CD4-positive, CD25-positive, alpha-beta regulatory T cell (primary cell): Measurements from ENCODE around the gene LHB. TPM values are rescaled to one million over a fixed set of nuclear protein-coding genes. Genes with fewer than 3 reads are reported as not detected.
"Not testable (repeated sequence)": the region's sequence is repeated elsewhere in the genome, so short reads cannot be mapped to it uniquely, and the experiment has no call there.

Experiments
- ATAC-seq, 2 donors: fragments of 150-1000 bp; cut with Tn5 transposase; one replicate each; pipeline ENCODE4 v1.10.0; 2021; ENCODE audit warnings: low read depth in 2 of 2, moderate number of reproducible peaks in 2 of 2, moderate library complexity in 1 of 2
- DNase-seq, 3 donors: peaks; one replicate each; pipeline versions ENCODE4 v3.0.0 to v3.0.0-alpha.2; 2012 to 2022; ENCODE audit warnings: mixed read lengths in 1 of 3
- H3K27ac ChIP-seq: one replicate; pipeline ENCODE4 v1.7.0; 2013; ENCODE audit warnings: mild to moderate bottlenecking, low read length; ENCODE audit not compliant: insufficient read depth, poor library complexity, severe bottlenecking
- H3K27me3 ChIP-seq: one replicate; pipeline ENCODE4 v1.7.0; 2013; ENCODE audit warnings: low read length; ENCODE audit not compliant: control insufficient read depth, insufficient read depth
- H3K36me3 ChIP-seq: one replicate; pipeline ENCODE4 v1.7.0; 2013; ENCODE audit warnings: mild to moderate bottlenecking, low read length, moderate library complexity; ENCODE audit not compliant: control insufficient read depth, insufficient read depth
- H3K4me1 ChIP-seq: 2 replicates; pipeline ENCODE4 v1.7.0; 2013; ENCODE audit warnings: mild to moderate bottlenecking, low read length; ENCODE audit not compliant: insufficient read depth, control insufficient read depth, poor library complexity, severe bottlenecking
- H3K4me3 ChIP-seq: one replicate; pipeline ENCODE4 v1.7.0; 2013; ENCODE audit warnings: low read depth, mild to moderate bottlenecking, low read length, moderate library complexity
- H3K9me3 ChIP-seq, 2 experiments: 1 replicate in 1 of 2; 2 replicates in 1 of 2; pipeline ENCODE4 v1.7.0; 2013; ENCODE audit warnings: low read length in 2 of 2, mild to moderate bottlenecking in 1 of 2, moderate library complexity in 1 of 2; ENCODE audit not compliant: control insufficient read depth in 2 of 2
- H3K27ac Mint-ChIP-seq, 3 donors: one replicate each; pipeline ENCODE4 v1.8.0; 2020 to 2022; ENCODE audit warnings: mild to moderate bottlenecking in 3 of 3, mixed read lengths in 3 of 3, moderate library complexity in 2 of 3
- H3K27me3 Mint-ChIP-seq: one replicate; pipeline ENCODE4 v1.8.0; 2022; ENCODE audit warnings: mild to moderate bottlenecking, mixed read lengths
- H3K36me3 Mint-ChIP-seq: one replicate; pipeline ENCODE4 v1.8.0; 2020; ENCODE audit warnings: mixed read lengths
- H3K4me1 Mint-ChIP-seq, 4 donors: one replicate each; pipeline ENCODE4 v1.8.0; 2020 to 2022; ENCODE audit warnings: mixed read lengths in 4 of 4, mild to moderate bottlenecking in 1 of 4
- H3K4me3 Mint-ChIP-seq, 4 donors: one replicate each; pipeline ENCODE4 v1.8.0; 2020 to 2022; ENCODE audit warnings: mild to moderate bottlenecking in 4 of 4, mixed read lengths in 4 of 4, moderate library complexity in 3 of 4
- H3K9me3 Mint-ChIP-seq, 7 donors: one replicate each; pipeline ENCODE4 v1.8.0; 2020 to 2022; ENCODE audit warnings: mixed read lengths in 7 of 7, mild to moderate bottlenecking in 3 of 7, moderate library complexity in 2 of 7
- polyA plus RNA-seq, 4 donors: library from polyadenylated mRNA; unstranded; fragments of 300-500 nt; fragmentation: Illumina TruSeq; gene quantifications; one replicate each; pipeline ENCODE4 v1.2.3, GENCODE V29; 2021
- total RNA-seq: library from RNA; stranded (reverse); gene quantifications from one replicate; pipeline ENCODE4 v1.2.3, GENCODE V29; 2022

The LHB gene
- total and polyA plus RNA-seq, 5 donors from 2014 or later, result not detected

GRCh38 chr19:49043548-49043947 is 26.7 kb upstream of the LHB start, which contains the start of gene CGB5:
Gene CGB5 (plus strand): TSS chr19:49043848. CDS start chr19:49044210, 362 bp downstream.
- H3K4me3 Mint-ChIP-seq, H3K27ac Mint-ChIP-seq, DNase-seq, H3K36me3 Mint-ChIP-seq, H3K9me3 Mint-ChIP-seq, H3K4me1 ChIP-seq, H3K27ac ChIP-seq, H3K4me3 ChIP-seq, H3K27me3 Mint-ChIP-seq, H3K36me3 ChIP-seq, H3K9me3 ChIP-seq, ATAC-seq, H3K27me3 ChIP-seq, H3K4me1 Mint-ChIP-seq: not testable (repeated sequence)

DNA sequence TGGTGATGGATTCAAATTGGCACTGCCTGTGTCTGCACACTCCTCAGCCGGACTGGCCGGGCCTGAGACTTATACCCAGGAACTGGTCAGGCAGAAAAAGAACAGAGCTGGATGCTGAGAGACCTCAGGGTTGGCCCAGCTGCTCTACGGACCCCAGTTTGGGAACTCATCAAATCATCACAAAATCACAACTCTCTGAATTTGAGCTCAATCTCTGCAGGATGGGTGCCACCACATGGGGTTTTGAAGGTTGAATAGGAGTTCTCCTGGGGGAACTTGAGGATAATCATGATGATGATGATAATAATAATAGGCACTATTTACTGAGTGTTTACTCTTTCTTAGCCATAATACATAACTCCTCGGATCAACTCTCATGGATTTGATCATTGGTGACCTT is 25.8 kb upstream of the LHB start:
- not testable (repeated sequence) for H3K27me3 Mint-ChIP-seq, H3K36me3 Mint-ChIP-seq, DNase-seq, H3K4me3 ChIP-seq, H3K27ac Mint-ChIP-seq, H3K36me3 ChIP-seq, H3K4me1 Mint-ChIP-seq, H3K9me3 Mint-ChIP-seq, H3K4me1 ChIP-seq, H3K4me3 Mint-ChIP-seq, H3K27me3 ChIP-seq, ATAC-seq, H3K27ac ChIP-seq, H3K9me3 ChIP-seq

- Mint-ChIP-seq H3K9me3 (no peaks in the 10 kb centered on the region), H3K4me1 (no peaks in the 10 kb centered on the region), H3K27me3 (no peaks in the 10 kb centered on the region), H3K36me3 (no peaks in the 10 kb centered on the region), H3K27ac (peak overlapping the region in 1 of 3 donors; percentile 72), H3K4me3 (no peak overlapping the region)
- DNase-seq (no peak), ATAC-seq (no peak)
- Histone ChIP-seq H3K9me3 (no peaks in the 10 kb centered on the region), H3K4me1 (no peaks in the 10 kb centered on the region), H3K27me3 (no peaks in the 10 kb centered on the region), H3K4me3 (no peak overlapping the region), H3K27ac (no peak overlapping the region), H3K36me3 (no peaks in the 10 kb centered on the region)
Measured at GRCh38 chr19:49042177-49042576, 25.3 kb upstream of the LHB start.

GRCh38 chr19:49039736-49040135 is 22.8 kb upstream of the LHB start:
- H3K4me1 ChIP-seq, H3K27me3 Mint-ChIP-seq, H3K36me3 ChIP-seq, H3K9me3 ChIP-seq, H3K27ac Mint-ChIP-seq, H3K9me3 Mint-ChIP-seq, H3K4me3 ChIP-seq, H3K4me3 Mint-ChIP-seq, ATAC-seq, H3K4me1 Mint-ChIP-seq, DNase-seq, H3K27ac ChIP-seq, H3K27me3 ChIP-seq, H3K36me3 Mint-ChIP-seq: not testable (repeated sequence)

DNA sequence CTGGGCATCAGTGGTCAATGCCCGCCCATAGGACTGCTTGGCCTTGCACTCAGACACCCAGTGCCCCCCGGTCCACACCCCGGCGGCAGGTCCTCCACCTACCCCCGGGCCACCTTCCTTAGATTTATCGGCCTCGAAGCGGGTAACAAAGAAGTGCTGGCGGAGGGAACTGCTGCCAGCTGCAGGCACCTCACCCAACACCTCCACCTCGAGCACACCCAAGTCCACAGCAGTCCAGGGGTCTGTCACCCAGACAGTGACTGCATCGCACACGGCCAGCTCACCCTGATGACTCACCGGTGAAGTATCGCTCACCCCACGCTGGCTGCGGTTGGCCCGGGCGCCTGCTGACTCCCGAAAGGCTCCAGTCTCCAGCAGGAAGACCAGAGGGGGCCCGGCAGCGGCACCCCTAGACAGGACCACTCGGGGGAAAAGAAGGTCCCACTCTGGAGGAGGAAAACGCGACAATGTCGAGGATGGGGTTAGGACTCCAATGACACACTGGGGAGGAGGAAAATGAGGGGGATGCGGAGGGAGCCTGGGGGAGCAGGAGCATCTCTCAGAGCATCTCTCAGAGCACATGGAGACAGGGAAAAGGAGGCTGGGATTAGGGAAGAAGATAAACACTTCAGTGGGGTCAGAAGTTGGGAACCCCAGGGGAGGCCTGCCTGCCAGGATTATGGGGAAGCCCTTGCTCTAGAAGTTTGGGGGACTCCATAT is 21.8 kb upstream of the LHB start:
- not testable (repeated sequence) for H3K4me3 Mint-ChIP-seq

DNA sequence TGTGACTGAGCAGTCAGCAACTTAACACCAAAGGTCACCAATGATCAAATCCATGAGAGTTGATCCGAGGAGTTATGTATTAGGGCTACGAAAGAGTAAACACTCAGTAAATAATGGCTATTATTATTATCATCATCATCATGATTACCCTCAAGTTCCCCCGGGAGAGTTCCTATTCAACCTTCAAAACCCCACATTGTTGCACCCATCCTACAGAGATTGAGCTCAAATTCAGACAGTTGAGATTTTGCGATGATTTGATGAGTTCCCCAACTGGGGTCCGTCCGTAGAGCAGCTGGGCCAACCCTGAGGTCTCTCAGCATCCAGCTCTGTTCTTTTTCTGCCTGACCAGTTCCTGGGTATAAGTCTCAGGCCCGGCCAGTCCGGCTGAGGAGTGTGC is 21.2 kb upstream of the LHB start:
- not testable (repeated sequence) for H3K36me3 Mint-ChIP-seq, DNase-seq, ATAC-seq, H3K9me3 ChIP-seq, H3K4me3 ChIP-seq, H3K27ac Mint-ChIP-seq, H3K27ac ChIP-seq, H3K27me3 ChIP-seq, H3K4me1 Mint-ChIP-seq, H3K36me3 ChIP-seq, H3K27me3 Mint-ChIP-seq, H3K9me3 Mint-ChIP-seq, H3K4me3 Mint-ChIP-seq, H3K4me1 ChIP-seq

More for the DNA sequence above, 21.8 kb upstream of the LHB start:
- H3K4me1 Mint-ChIP-seq, DNase-seq, H3K36me3 ChIP-seq, H3K9me3 Mint-ChIP-seq, H3K36me3 Mint-ChIP-seq, H3K4me3 ChIP-seq, H3K27ac ChIP-seq, H3K27me3 ChIP-seq, ATAC-seq, H3K4me1 ChIP-seq, H3K27me3 Mint-ChIP-seq, H3K9me3 ChIP-seq, H3K27ac Mint-ChIP-seq: not testable (repeated sequence)

- H3K36me3 ChIP-seq, H3K27me3 Mint-ChIP-seq, DNase-seq, H3K4me1 Mint-ChIP-seq, H3K9me3 ChIP-seq, H3K4me3 ChIP-seq, ATAC-seq, H3K4me1 ChIP-seq, H3K36me3 Mint-ChIP-seq, H3K9me3 Mint-ChIP-seq, H3K27ac ChIP-seq, H3K27me3 ChIP-seq, H3K4me3 Mint-ChIP-seq, H3K27ac Mint-ChIP-seq: not testable (repeated sequence)
Measured at GRCh38 chr19:49036815-49037214, 19.9 kb upstream of the LHB start, which contains the start of gene CGB1. Gene CGB1 (minus strand): TSS chr19:49036895. CDS start chr19:49036711, 184 bp downstream.

DNA sequence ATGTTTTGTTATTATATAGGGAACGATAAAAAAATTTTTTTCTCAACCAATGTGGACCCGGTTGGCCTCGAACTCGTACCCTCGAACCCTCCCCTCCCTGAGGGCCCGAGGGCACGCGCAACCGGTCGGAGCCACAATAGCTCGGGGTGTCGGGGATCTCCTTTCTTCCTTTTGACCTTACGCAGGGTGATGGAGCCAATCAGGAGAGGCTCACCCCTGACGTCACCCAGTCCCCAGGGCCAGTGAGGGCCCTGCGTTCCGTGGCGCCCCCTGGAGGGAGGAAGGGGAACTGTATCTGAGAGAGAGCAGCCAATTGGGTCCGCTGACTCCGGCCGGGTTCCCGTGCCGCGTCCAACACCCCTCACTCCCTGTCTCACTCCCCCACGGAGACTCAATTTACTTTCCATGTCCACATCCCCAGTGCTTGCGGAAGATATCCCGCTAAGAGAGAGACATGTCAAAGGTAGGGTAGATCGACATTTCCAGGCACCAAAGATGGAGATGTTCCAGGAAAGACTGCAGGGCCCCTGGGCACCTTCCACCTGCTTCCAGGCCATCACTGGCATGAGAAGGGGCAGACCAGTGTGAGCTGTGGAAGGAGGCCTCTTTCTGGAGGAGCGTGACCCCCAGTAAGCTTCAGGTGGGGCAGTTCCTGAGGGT is 14.9 kb upstream of the LHB start, which contains the start of gene CGB2:
Gene CGB2, plus strand, starts transcription at position 249 of the 660 bp plus-strand sequence. Its CDS starts 206 bp downstream, at position 455.
- not testable (repeated sequence) for H3K9me3 ChIP-seq, H3K4me1 ChIP-seq, H3K9me3 Mint-ChIP-seq, H3K4me3 Mint-ChIP-seq, H3K27ac Mint-ChIP-seq, H3K27me3 ChIP-seq, ATAC-seq, H3K36me3 Mint-ChIP-seq, H3K36me3 ChIP-seq, H3K4me3 ChIP-seq, H3K4me1 Mint-ChIP-seq, H3K27ac ChIP-seq
- H3K27me3 Mint-ChIP-seq, result peaks cover 11% of the 10 kb centered on the region
- DNase-seq, result peak in 2 of 3 donors; percentile 43 to 56
